Daoy (cell line): ENCODE data around the gene PKNOX2. TPM values are rescaled to one million over a fixed set of nuclear protein-coding genes. Genes with fewer than 3 reads are reported as not detected.

Source experiments
- DNase-seq: peaks from one replicate; pipeline ENCODE4 v3.0.0-alpha.2; 2015; ENCODE audit warnings: low read depth
- total RNA-seq: library from RNA; depleted of rRNA; stranded (reverse); fragments of >200 nt; shearing (Covaris generic); gene quantifications from 2 replicates; pipeline ENCODE4 v1.2.3, GENCODE V29; 2014

PKNOX2 gene
- total RNA-seq, 1 experiment from 2014 or later: 1.4 TPM

GRCh38 chr11:125173027-125173426 is 8.5 kb downstream of the PKNOX2 start:
- DNase-seq: no peak

GRCh38 chr11:125173556-125173955 is 9.0 kb downstream of the PKNOX2 start:
- no peak for DNase-seq

- no peak for DNase-seq
Measured at GRCh38 chr11:125174057-125174456, 9.5 kb downstream of the PKNOX2 start.

- DNase-seq: no peak
Measured at GRCh38 chr11:125174686-125175085, 10.1 kb downstream of the PKNOX2 start.

GRCh38 chr11:125175166-125175565 is 10.6 kb downstream of the PKNOX2 start:
- DNase-seq: no peak

- DNase-seq: no peak
Measured at GRCh38 chr11:125175896-125176575, 11.5 kb downstream of the PKNOX2 start.

- no peak for DNase-seq
Measured at GRCh38 chr11:125176866-125177265, 12.3 kb downstream of the PKNOX2 start.

DNA sequence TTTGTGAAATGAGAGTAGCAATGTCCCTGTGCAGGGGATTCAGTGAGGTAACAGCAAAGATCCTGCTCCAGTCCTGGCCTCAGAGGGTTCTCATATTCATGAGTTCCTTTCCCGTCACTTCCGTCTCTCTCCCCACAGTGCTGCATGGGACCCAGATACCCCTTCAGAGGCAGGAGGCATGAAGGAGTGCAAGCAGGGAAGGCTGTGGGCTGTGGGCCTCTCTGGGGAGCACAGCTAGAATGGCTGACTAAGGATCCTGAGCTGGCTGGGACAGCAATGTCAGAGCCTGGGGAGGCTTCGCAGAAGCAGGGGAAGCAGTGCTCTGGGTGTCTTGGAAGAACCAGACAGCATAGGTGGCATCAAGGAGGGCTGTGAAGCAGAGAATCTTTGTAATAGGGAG is 13.0 kb downstream of the PKNOX2 start:
- DNase-seq: no peak

DNA sequence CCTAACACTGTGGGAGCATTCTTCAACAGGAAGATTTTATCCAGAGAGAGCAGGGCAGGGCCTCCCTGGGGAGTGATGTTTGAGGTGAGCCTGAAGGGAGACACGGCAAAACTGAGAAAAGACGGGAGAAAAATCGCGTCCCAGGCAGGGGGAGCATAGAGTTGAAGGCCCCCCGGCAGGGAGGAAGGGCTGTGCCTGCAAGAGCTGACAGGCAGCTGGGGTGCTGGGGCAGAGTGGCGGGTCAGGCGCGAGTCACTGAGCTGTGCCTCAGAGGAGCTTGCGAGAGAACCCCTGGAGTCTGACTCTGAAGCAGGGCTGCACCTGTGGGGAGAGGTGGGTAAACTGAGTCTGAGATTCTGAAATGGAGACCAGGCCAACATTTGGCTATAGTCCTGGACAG is 14.8 kb downstream of the PKNOX2 start:
- DNase-seq: no peak

DNA sequence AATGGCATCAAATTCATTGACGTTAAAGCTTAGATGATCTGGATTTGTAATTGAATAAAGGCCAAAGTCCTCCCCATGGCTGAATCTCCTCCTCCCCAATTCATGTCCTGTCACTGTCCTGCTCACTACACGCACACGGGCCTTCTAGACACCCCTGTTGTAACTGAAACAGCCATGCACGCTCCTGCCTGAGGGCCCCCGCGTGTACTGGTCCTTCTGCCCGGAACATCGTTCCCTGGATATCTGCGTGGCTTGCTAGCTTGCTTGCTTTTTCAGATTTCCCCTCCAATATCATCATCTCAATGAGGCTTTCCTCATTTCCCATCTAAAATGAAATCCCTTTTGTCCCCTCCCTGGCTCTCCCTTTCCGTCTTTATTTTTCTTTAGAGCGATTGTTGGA is 15.3 kb downstream of the PKNOX2 start:
- DNase-seq: no peak

GRCh38 chr11:125180413-125181305 is 16.1 kb downstream of the PKNOX2 start:
- DNase-seq: no peak

- DNase-seq: no peak
Measured at GRCh38 chr11:125182573-125182972, 18.0 kb downstream of the PKNOX2 start.

DNA sequence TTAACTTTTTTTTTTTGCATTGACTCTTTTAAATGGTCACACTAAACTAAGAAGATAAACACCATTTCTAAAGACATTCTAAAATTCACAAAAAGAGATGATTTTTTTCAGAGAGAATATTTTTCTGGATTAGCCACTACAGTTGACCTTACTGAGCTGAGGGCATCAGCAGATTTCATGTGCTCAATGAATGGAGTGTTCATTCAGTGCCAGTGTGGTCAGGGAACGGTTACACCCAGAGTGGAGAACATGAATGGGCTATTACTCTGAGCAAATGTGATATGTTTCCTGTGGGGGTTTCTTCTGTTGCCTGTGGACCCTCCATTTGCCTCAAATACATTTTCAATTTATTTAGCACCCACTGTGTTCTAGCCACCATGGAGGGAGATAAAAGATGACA is 19.1 kb downstream of the PKNOX2 start:
- no peak for DNase-seq

DNA sequence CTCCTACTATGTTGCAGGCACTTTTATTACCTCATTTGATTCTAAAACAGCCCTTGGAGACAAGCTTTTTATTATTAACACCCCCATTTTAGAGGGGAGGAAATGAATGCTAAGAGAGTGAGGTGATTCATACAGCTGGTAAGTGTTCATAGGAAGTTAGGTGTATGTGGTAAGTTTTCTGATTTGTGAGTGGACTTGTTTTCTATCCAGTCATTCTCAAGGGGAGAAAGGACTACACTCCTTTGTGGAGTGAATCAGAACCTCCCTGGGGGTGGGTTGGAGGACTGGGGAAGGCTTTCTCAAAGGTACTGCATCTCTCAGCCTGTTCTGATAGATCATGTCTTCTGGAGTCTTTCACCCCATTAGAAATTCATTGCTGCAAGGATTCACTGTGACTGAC is 23.5 kb downstream of the PKNOX2 start:
- DNase-seq: no peak

GRCh38 chr11:125190566-125190965 is 26.0 kb downstream of the PKNOX2 start:
- no peak for DNase-seq

DNA sequence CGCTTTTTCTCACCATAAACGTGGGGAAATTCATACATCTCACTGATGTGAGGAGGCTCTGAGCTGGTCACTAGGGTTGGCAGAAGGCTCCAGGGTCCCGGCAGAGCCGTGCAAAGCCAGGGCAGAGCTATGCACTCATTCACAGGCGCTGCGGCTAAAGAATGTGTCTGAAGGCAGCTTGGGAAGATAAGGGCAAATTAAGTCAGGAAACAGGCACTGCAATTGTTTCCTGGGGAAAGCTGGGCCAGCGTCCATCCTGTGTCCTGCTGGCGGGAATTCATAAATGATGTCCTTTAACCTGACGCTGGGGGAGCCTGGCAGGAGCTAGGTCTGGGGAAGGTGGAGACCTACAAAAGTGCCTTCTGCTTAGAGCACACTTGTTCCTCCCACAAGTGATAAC is 27.6 kb downstream of the PKNOX2 start:
- DNase-seq: no peak

DNA sequence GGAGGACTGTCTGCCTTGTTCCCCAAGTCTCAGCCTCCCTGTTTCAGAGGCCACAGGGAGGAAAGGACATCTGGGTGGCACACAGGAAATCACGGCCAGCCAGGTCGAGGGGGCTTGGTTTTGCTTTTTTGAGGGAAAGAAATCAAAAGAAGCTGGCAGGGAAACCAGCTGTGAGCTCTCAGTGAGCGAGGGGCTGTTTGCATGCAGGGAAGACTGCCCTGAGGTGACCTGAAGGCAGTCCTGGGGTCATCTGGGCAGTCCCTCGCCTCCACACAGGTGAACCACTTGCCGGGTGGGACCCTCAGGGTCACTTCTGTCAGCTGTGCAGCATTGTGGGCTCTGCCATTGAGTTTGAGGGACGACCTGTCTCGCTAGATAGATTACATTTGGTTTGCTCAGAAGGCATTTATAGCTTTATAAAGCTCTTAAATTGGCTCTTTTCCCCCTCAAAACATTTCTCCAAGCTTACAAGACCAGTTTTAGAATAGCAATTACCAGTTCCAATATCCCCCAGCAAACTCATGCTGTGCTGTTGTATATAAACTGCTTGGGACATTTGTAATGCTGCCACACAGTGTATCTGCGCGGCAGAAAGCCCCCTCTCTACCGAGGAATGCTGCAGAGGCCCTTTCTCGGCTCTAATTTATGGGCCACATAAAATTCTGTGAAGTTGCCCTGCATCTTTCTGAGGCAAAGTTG is 28.3 kb downstream of the PKNOX2 start:
- DNase-seq: no peak

- no peak for DNase-seq
Measured at GRCh38 chr11:125193416-125193726, 28.8 kb downstream of the PKNOX2 start.

DNA sequence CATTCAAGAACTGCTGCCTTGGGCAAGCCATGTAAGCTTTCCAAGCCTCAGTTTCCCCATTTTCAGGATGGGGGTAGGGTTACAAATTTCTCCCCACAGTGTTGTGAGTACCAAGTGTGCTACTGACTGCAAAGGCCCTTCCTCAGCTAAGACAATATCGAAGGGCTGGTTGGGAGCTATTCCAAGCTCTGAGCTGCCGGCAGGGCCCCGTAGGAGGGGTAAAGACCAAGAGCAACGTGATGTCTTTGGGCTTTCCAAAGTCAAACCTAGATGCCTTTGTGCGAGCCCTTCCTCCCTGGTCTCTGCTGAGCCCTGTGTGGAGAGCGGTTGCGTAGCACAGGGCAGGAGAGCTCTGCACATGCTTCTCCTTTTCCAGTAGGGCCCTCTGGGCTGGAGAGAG is 29.3 kb downstream of the PKNOX2 start:
- DNase-seq: no peak

GRCh38 chr11:125199915-125200314 is 35.4 kb downstream of the PKNOX2 start:
- no peak for DNase-seq

GRCh38 chr11:125200441-125200840 is 35.9 kb downstream of the PKNOX2 start:
- DNase-seq: no peak

DNA sequence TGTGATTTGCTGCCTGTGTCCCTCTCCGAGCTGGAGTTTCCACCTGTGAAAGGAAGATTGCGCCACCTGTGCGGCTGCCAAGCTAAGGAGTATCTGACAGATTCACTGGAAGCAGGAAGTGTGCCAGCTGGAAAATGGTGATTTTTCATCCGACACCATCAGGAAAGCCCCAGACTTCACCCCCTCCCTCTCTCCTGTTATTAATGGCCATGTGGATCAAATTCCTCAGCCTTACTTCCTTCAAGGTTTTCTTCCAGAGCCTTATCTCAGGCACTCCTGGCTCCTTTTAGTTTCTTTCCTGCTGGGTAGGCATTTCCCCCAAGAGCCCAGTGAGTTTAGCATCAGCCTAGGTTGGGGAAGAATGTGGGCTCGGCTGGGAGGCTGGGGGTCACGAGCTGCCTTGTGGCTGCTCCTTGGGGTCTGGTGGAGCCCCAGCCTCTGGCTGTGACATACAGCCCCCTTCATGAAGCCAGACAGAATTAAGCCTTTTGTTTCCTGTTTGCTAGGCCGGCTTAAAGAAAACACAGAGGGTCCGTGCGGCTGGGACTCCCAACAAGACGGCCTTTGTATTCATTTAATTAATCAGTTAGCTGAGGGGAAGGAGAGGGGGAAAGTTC is 37.1 kb downstream of the PKNOX2 start:
- no peak for DNase-seq
